WI38 (cell line): ENCODE results near the gene BBS9.

Source experiments
- H3K4me3 ChIP-seq: 2 replicates; pipeline ENCODE4 v1.5.1; 2011; ENCODE audit warnings: low read depth, mild to moderate bottlenecking, control low read depth, low read length
- CTCF ChIP-seq: IDR thresholded peaks from 2 replicates; pipeline ENCODE4 v1.5.1; 2012; ENCODE audit warnings: low read depth, mild to moderate bottlenecking, control low read depth, low read length

The BBS9 gene

GRCh38 chr7:33601884-33602283, 472.5 kb downstream of the BBS9 start:
- no peak for TF ChIP-seq CTCF
- no peak overlapping the region for H3K4me3 ChIP-seq

GRCh38 chr7:33604056-33604455, 474.7 kb downstream of the BBS9 start:
- no peak for TF ChIP-seq CTCF
- H3K4me3 ChIP-seq: no peak overlapping the region

GRCh38 chr7:33610918-33611317, 481.6 kb downstream of the BBS9 start:
- TF ChIP-seq CTCF: no peak

GRCh38 chr7:33612442-33612841, 483.1 kb downstream of the BBS9 start:
- H3K4me3 ChIP-seq: no peak overlapping the region
- no peak for TF ChIP-seq CTCF

More at GRCh38 chr7:33610918-33611317, 481.6 kb downstream of the BBS9 start:
- H3K4me3 ChIP-seq: no peak overlapping the region

GRCh38 chr7:33614357-33615117, 485.2 kb downstream of the BBS9 start:
- H3K4me3 ChIP-seq: no peak overlapping the region
- no peak for TF ChIP-seq CTCF

- no peak for TF ChIP-seq CTCF
These were observed 487.4 kb downstream of the BBS9 start for GRCh38 chr7:33616752-33617151.

GRCh38 chr7:33619264-33619663, 489.9 kb downstream of the BBS9 start:
- H3K4me3 ChIP-seq: no peak overlapping the region
- no peak for TF ChIP-seq CTCF

More at GRCh38 chr7:33616752-33617151, 487.4 kb downstream of the BBS9 start:
- H3K4me3 ChIP-seq: no peak overlapping the region
